Measurements from ENCODE around the gene NOP56.
"Not testable (repeated sequence)": the region's sequence is repeated elsewhere in the genome, so short reads cannot be mapped to it uniquely, and the experiment has no call there.

The NOP56 gene

GRCh38 chr20:2694008-2694471 lies 41.6 kb downstream of the NOP56 start:
- H3K27ac ChIP-seq (replicated peaks): no peak overlapping the region
- peaks cover 55% of the 10 kb centered on the region for H3K27me3 ChIP-seq (ENCODE audit: insufficient read depth, poor library complexity, severe bottlenecking)
- H3K4me3 ChIP-seq (replicated peaks; ENCODE audit: insufficient read depth, low read length): no peak overlapping the region
- DNase-seq (ENCODE audit: low read depth in 1 of 2, low spot score in 1 of 2): no peak
- TF ChIP-seq SPI1 (IDR thresholded peaks at IDR 0.05; ENCODE audit: borderline replicate concordance, low read depth) (no peak), POLR2AphosphoS5 (IDR thresholded peaks at IDR 0.05; ENCODE audit: low read depth) (no peak), CTCF (IDR thresholded peaks at IDR 0.05; ENCODE audit: insufficient read depth, low read length) (no peak), GABPA (IDR thresholded peaks at IDR 0.05; ENCODE audit: low read depth) (no peak), REST (IDR thresholded peaks at IDR 0.05; ENCODE audit: insufficient replicate concordance, low read depth) (no peak)

GRCh38 chr20:2694519-2694918 lies 42.1 kb downstream of the NOP56 start:
- Histone ChIP-seq H3K4me3 (replicated peaks; ENCODE audit: insufficient read depth, low read length) (no peak overlapping the region), H3K27me3 (ENCODE audit: insufficient read depth, poor library complexity, severe bottlenecking) (peaks cover 58% of the 10 kb centered on the region), H3K27ac (replicated peaks) (no peak overlapping the region)
- TF ChIP-seq REST (IDR thresholded peaks at IDR 0.05; ENCODE audit: insufficient replicate concordance, low read depth) (no peak), GABPA (IDR thresholded peaks at IDR 0.05; ENCODE audit: low read depth) (no peak), CTCF (IDR thresholded peaks at IDR 0.05; ENCODE audit: insufficient read depth, low read length) (no peak), SPI1 (IDR thresholded peaks at IDR 0.05; ENCODE audit: borderline replicate concordance, low read depth) (no peak), POLR2AphosphoS5 (IDR thresholded peaks at IDR 0.05; ENCODE audit: low read depth) (no peak)
- no peak for DNase-seq (ENCODE audit: low read depth in 1 of 2, low spot score in 1 of 2)

- Histone ChIP-seq H3K27ac (replicated peaks) (no peak overlapping the region), H3K4me3 (replicated peaks; ENCODE audit: insufficient read depth, low read length) (no peak overlapping the region), H3K27me3 (ENCODE audit: insufficient read depth, poor library complexity, severe bottlenecking) (peaks cover 58% of the 10 kb centered on the region)
- no peak for TF ChIP-seq CTCF (IDR thresholded peaks at IDR 0.05; ENCODE audit: insufficient read depth, low read length)
- TF ChIP-seq REST (IDR thresholded peaks at IDR 0.05; ENCODE audit: insufficient replicate concordance, low read depth): no peak
- no peak for TF ChIP-seq SPI1 (IDR thresholded peaks at IDR 0.05; ENCODE audit: borderline replicate concordance, low read depth)
- TF ChIP-seq POLR2AphosphoS5 (IDR thresholded peaks at IDR 0.05; ENCODE audit: low read depth): no peak
- TF ChIP-seq GABPA (IDR thresholded peaks at IDR 0.05; ENCODE audit: low read depth): no peak
- no peak for DNase-seq (ENCODE audit: low read depth in 1 of 2, low spot score in 1 of 2)
These were observed 43.0 kb downstream of the NOP56 start for GRCh38 chr20:2695206-2695983.

GRCh38 chr20:2695984-2696525 lies 43.6 kb downstream of the NOP56 start:
- DNase-seq (ENCODE audit: low read depth in 1 of 2, low spot score in 1 of 2); H3K4me3 ChIP-seq (replicated peaks; ENCODE audit: insufficient read depth, low read length); H3K27ac ChIP-seq (replicated peaks): not testable (repeated sequence)
- H3K27me3 ChIP-seq (ENCODE audit: insufficient read depth, poor library complexity, severe bottlenecking): peaks cover 61% of the 10 kb centered on the region
